GM06990 (cell line): ENCODE measurements around the gene ANKRD42.
A peak's percentile ranks its signal among the peaks of the same experiment; 100 is the strongest.

Experiments
- DNase-seq: peaks from one replicate; pipeline ENCODE4 v3.0.0-alpha.2; 2011; ENCODE audit not compliant: insufficient read length; ENCODE audit errors: extremely low read depth
- H3K27me3 ChIP-seq: replicated peaks from 2 replicates; pipeline ENCODE4 v1.6.0; 2011; ENCODE audit warnings: low read length; ENCODE audit not compliant: control insufficient read depth, insufficient read depth
- H3K36me3 ChIP-seq: 2 replicates; pipeline ENCODE4 v1.5.1; 2011; ENCODE audit warnings: low read length; ENCODE audit not compliant: control insufficient read depth, insufficient read depth
- H3K4me3 ChIP-seq: replicated peaks from 2 replicates; pipeline ENCODE4 v1.5.1; 2011; ENCODE audit warnings: low read depth, mild to moderate bottlenecking, control low read depth, low read length
- TF ChIP-seq, protein P1 (sequence below): IDR thresholded peaks from 2 replicates; pipeline ENCODE4 v1.5.1; 2011; ENCODE audit warnings: low read length, control low read depth, mild to moderate bottlenecking, inconsistent platforms; ENCODE audit not compliant: insufficient read depth, poor library complexity, severe bottlenecking

Gene ANKRD42

DNA sequence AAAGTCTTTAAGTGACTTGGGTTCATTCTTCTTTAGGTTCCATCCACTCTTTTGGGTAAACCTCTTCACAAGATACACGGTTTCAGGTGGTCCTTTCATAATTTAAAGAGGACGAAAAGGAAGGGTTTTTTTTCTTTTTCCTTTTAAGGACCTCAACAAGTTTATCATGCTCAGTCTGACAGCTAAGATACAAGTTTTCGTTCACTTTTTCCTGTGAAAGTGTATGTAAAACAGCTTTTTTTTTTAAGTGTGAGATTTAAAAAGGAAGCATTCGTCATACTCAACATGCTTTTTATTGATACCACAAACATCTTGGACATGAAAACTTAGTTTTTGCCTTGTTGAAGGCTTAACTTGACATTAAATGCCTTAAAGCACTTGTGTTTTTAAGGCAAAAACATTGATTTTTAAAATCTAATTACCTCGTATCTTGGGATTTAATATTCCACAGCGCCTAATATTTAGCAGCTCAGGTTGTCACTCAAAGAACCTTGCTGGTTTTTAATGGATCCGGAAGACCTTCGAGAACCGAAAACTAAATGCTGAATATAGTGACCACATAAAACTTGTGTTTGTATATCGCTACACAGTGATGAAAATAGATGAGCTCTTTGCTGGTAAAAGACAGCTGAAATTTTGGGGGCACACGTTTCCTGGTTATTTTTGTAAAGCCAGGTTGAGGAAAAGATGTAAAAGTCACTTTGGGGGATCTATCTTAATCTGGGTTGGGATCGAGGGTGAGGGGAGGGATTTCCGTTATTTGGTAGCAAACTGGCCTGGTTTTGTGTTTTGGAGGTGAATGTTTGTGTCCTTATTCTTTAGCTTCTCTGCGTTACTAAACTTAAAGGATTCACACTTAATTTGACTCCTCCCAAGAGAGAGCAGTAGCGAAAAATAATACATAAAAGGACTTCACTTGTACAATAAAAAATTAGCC, 34.3 kb upstream of the ANKRD42 start:
- Histone ChIP-seq H3K36me3 (no peaks in the 10 kb centered on the region), H3K4me3 (peak overlapping the region; percentile 83), H3K27me3 (no peaks in the 10 kb centered on the region)
- TF ChIP-seq, protein P1, sequence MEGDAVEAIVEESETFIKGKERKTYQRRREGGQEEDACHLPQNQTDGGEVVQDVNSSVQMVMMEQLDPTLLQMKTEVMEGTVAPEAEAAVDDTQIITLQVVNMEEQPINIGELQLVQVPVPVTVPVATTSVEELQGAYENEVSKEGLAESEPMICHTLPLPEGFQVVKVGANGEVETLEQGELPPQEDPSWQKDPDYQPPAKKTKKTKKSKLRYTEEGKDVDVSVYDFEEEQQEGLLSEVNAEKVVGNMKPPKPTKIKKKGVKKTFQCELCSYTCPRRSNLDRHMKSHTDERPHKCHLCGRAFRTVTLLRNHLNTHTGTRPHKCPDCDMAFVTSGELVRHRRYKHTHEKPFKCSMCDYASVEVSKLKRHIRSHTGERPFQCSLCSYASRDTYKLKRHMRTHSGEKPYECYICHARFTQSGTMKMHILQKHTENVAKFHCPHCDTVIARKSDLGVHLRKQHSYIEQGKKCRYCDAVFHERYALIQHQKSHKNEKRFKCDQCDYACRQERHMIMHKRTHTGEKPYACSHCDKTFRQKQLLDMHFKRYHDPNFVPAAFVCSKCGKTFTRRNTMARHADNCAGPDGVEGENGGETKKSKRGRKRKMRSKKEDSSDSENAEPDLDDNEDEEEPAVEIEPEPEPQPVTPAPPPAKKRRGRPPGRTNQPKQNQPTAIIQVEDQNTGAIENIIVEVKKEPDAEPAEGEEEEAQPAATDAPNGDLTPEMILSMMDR, result no peak
- DNase-seq, result no peak

DNA sequence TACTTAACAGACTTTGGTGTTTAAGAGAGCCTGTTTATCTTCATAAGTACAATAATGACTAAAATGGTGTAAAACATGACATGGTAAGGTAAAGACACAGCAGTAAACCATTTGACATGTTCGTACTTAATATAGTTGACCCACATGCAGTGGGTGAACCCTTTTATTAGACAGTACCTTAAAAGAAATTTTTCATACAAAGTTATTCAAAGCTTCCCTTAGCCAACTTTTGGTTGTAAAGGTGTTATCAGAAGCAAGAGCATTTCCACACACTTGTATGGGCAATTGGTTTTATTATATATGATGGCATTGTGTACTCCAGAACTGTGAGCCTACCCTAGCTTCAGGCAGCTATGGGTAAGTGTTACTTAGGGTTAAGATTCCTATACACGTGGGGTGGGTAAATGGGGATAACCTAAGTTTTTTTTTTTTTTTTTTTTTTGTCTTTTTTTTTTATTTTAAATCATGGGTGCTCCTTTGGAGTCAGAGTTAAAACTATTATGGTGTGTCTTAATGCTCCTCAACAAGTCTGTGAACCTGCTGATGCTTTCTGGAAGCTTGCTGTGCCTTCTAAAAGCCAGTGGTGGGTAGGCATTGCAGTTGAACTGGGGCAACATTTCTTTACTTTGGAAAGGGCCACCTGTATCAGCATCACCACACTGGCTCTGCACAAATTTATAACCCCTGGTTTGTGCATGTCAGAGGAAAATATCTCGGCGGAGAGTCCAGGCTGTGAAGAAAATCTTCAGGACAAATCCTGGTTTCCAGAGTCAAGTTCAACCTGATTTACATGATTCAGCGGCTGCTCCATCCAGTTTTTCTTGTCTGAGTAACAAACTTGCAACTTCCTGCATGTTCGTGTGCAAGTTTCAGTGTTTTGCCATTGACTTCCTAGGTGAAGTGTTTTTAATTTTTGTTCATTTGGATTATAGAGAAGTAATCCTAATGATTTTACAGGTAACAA, 33.3 kb upstream of the ANKRD42 start:
- TF ChIP-seq, protein P1, result no peak
- Histone ChIP-seq H3K36me3 (peaks cover 2% of the 10 kb centered on the region; the same call in 1 of the 2 replicates), H3K27me3 (no peaks in the 10 kb centered on the region), H3K4me3 (peak overlapping the region; percentile 83)
- no peak for DNase-seq

DNA sequence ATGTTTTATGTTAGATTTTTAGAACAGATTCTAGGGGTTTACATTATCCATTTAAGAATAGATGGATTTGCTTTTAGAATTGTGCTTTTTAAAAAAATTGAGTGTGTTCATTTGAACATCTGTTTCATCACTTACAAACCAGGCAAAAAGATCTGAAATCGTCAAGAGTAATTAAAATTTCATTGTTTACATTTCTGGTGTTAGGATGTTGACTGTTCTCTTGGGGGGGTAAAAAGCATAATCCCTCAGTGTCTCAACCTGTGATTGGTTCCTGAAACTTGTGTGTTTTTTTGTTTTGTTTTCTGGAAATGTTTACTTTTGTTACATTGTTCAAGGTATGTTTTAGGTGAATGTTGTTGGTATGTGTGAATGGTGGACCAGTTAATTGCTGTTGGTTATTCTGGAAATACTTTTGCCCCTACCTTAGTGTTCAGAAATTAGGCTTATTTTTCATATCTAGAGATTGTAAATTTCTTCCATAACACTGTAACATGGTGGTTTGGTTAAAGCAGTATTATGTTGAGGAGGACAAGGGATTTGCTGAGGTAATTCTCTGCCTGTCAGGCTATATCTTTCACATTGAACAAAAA, 31.8 kb upstream of the ANKRD42 start:
- Histone ChIP-seq H3K4me3 (no peak overlapping the region; the same call in 1 of the 2 replicates), H3K27me3 (no peaks in the 10 kb centered on the region), H3K36me3 (peaks cover 7% of the 10 kb centered on the region)
- TF ChIP-seq, protein P1, result no peak
- no peak for DNase-seq

DNA sequence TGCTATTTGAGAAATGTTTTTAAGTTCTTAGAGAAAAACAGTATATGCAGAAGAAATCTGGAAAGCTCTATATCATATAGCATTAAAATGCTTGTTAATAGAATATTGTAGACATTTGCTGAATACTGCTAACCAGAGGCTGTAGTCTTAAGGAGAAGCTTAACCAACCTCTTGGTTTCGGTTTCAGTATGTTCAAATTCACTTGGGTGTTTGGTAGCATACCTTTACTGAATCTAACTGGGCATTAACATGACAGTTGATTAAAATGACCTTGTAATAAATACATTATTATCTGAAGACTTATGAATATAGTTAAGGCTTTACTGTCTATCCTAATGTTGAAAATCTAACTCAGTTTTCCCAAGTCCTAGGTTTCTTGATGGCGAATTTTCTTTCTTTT, 31.1 kb upstream of the ANKRD42 start:
- Histone ChIP-seq H3K36me3 (peaks cover 7% of the 10 kb centered on the region), H3K4me3 (no peak overlapping the region), H3K27me3 (no peaks in the 10 kb centered on the region)
- no peak for DNase-seq
- TF ChIP-seq, protein P1, result no peak

DNA sequence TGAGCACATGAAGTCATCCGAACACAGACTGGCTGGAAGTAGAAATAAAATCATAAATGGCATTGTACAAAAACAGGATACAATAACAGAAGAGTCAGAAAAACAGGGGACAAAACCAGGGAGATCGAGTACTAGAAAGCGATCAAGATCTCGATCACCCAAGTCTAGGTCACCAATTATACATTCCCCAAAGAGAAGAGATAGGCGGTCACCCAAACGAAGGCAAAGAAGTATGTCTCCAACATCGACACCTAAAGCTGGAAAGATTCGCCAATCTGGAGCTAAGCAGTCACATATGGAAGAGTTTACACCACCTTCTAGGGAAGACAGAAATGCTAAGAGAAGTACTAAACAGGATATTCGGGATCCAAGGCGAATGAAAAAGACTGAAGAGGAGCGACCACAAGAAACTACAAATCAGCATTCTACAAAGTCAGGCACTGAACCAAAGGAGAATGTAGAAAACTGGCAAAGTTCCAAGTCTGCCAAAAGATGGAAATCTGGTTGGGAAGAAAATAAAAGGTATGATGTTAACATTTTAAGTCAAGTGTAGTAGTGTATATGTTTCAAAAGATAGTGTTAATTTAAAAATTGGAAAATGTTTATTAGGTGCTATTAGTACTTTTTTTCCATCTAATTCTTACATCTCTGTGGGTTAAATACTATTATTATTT, 27.2 kb upstream of the ANKRD42 start:
- H3K27me3 ChIP-seq, result no peaks in the 10 kb centered on the region
- no peak for DNase-seq
- no peak overlapping the region for H3K4me3 ChIP-seq
- peaks cover 21% of the 10 kb centered on the region for H3K36me3 ChIP-seq
- TF ChIP-seq, protein P1, result no peak
